NT2/D1 (cell line): ENCODE measurements around the gene SLC7A10.

Experiments used
- SUZ12 ChIP-seq: IDR thresholded peaks from 2 replicates; pipeline ENCODE4 v1.6.1; 2011; ENCODE audit not compliant: insufficient read length, insufficient read depth; ENCODE audit errors: extremely low read depth
- YY1 ChIP-seq: IDR thresholded peaks from 2 replicates; pipeline ENCODE4 v1.6.1; 2011; ENCODE audit not compliant: insufficient read length, insufficient read depth
- ZNF274 ChIP-seq: IDR thresholded peaks from 2 replicates; pipeline ENCODE4 v1.6.1; 2011; ENCODE audit warnings: mild to moderate bottlenecking, low read depth, low read length

GRCh38 chr19:33242131-33242530, 16.5 kb upstream of the SLC7A10 start:
- TF ChIP-seq SUZ12 (no peak), YY1 (no peak), ZNF274 (no peak)
